GM18502 (cell line): ENCODE results near the gene ABLIM2.

Source experiments
- ATAC-seq: cut with Tn5 transposase; IDR thresholded peaks from one replicate; pipeline ENCODE4 v1.9.1; 2021; ENCODE audit warnings: mild to moderate bottlenecking; ENCODE audit not compliant: unreplicated experiment, poor library complexity

ABLIM2 gene

DNA sequence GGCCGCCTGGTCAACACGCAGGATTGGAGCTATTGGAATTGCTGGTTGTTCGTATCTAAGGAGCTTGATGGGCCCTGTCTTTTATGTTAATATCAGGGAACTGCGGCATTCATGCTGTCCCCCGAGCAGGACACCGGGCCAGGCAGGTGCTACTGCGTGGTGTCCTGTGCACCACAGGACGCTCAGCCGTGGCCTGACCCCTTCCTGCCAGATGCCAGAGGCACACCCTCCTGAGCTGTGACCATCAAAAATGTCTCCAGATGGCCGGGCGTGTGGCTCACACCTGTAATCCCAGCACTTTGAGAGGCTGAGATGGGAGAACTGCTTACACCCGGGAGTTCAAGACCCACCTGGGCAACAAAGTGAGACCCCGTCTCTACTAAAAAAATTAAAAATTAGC is 32.1 kb downstream of the ABLIM2 start:
- ATAC-seq = no peak

DNA sequence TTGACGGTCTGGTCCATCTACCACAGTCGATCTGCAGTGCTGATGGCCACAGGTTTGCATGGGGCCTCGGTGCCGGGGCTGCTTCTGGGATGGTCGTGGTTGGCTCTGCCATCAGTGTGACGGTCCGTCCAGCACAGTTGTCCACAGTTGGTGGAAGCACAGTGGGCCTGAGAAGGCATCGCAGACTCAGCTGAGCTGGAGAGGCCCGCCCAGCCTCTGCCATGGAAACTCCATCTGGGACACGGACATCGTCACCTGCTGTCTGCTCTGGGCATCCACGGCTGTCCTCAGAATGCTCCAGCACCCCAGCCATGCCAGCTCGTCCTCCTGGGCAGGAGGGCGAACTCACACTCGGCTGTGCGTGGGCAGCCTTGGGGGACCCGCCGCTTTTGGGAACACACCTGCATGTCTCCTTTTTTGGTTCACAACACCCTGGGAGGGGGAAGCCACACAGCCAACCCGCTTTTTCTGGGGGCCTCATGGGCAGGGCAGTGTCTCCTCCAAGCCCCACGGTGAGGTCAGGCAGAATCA is 33.0 kb downstream of the ABLIM2 start:
- ATAC-seq = no peak

DNA sequence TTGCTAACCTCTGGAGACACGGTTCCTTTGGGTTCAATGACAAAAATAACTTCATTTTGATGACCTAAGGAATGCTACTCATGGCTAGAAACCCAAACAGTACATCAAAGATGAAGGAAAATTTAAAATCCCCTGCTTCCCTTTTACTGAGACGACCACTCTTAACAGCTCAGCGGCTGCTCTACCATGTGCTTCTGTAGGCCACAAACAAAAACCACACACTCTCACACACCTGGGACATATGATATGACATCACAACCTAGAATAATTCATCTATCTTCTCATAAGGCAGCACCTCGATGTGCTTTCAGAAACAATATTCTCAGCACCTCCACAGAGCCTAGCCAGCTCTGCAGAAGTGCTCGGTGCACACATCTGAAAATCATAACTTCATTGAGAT is 34.7 kb downstream of the ABLIM2 start:
- no peak for ATAC-seq

DNA sequence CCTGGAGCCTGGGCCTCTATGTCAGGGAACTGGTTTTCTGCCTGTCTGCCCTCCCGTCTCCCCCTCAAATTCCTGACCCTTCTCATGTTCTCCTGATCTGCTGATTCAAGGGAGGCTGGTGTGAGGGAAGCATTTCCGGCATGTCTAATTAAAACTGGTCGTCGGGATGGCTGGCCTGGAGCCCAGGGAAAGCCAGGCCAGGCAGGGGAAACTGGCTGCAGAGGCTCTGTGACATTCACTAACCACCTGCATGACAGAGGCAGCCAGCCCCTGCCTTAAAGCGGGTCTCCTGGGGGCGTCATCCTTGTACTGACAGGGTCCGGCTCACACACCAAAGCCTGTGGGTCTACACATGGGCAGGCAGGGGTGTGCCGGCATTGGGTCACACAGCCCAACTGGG is 35.2 kb downstream of the ABLIM2 start:
- ATAC-seq = no peak

DNA sequence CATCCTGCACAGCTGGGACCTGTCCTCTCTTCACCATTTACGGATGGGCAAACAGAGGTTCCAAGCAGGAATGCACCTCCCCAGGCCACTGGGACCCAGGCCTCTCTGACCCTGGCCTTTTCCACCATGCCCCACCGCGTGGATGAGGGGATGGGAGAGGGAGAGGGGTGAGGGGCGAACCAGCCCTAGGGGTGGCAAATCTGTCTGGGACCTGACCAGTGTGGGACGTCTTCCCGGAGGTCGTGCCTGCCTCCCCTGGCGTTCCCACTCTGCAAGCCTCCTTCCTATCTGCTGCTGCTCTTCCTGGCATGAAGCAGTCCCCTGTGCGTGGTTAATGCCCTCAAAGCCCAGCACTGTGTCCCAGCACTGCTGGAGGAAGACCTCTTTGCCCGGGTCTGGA is 35.9 kb downstream of the ABLIM2 start:
- no peak for ATAC-seq

DNA sequence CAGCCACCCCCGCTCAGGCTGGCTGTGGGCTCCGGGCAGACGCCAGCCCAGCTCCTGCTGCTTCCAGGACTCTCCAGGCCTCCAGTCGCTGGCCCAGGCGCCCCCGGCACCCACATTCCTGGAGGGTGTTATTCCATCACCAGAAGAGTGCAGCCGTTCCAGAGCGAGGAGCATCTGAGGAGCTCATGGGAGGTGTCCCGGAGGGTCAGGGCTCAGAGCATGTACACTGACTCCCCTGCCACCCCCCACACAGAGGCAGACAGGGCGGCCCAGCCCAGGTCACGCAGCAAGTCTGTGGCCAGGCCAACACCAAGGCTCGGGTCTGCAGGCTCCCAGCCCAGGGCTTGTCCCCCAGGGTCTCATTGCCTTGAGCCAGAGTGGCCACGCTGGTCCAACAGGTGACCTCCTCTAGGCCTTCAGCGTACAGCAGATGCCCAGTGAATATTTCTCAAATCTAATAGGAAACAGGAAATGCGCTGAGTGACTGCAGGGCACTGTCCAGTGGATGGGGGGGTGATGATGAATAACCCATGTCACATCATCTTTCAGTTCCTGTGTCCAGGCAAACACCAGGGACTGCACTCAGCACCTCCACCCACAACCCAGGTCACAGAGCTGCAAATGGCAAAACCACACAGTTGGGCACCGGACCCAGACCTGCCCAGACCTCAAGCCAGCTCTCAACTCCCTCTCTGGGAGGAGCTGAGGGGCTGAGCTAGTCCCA is 37.2 kb downstream of the ABLIM2 start:
- no peak for ATAC-seq

DNA sequence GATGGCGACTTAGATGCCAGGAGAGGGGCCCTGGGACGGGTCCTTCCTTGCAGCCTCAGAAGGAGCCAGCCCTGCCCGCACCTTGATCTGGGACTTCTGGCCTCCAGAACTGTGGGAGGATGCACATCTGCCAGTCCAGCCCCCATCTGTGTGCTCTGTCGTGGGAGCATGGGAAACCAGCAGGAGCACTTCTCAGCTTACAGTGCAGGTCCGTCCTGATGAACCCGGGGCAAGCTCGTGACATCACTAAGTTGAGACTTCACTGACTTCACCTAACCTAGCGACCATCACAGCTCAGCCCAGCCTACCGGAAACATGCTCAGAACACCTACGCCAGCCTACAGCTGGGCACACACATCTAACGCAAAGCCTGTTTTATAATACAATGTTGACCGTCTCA is 38.1 kb downstream of the ABLIM2 start:
- ATAC-seq = no peak

DNA sequence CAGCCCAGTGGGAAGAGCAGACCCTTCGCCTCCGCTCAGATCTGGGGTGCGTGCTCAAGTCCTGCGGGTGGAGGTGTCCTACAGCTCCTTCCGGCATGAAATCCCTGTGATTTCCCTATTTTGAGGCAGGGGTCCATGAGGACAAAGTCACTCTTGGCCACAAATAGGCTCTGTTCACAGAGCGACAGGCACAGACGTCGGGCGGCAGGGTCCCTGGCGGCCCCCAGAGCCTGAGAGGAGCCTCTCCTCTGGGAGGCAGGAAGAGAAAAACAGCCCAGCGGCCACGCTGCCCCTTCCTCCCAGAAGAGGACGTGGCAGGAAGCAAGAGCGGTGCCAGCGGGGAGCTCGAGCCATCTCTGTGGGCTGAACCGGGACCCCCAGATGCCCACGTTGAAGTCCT is 38.7 kb downstream of the ABLIM2 start:
- ATAC-seq = no peak

DNA sequence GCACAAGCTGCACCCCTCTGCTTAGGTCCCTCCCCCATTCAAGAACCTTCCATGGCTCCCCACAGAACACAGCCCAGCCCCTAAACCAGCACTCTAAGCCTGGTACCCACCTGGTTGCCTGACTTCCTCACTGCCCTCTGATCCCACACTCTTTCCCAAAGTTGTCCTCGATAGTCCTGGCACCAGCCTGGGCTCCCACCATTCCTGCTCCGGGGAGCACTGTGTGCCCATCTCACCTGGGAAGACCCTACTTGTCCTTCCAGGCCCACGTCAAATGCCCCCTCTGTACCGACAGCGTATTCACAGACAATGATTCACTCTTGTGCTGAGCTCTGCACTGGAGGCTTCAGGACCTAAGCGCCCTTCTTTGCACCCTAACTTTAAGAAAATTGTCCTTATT is 40.1 kb downstream of the ABLIM2 start:
- no peak for ATAC-seq

DNA sequence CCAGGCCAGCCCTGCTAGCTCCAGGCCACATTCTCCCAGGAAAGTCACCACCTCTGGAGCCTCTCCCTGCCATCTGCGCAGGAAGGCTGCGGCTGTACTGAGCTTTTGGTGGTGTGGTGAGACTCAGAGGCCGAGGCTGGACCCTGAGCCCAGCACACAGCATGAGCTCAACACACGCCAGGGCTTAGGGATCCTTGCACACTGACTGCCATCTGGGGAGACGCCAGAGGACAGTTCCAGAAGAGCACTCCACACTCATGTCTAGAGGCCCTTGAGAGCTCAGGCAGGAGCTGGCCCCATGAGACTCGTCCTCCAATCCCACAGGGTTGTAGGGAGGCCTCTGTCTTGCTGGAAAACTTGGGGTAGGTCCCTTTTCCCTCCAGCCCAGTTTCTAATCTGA is 40.6 kb downstream of the ABLIM2 start:
- ATAC-seq = no peak

DNA sequence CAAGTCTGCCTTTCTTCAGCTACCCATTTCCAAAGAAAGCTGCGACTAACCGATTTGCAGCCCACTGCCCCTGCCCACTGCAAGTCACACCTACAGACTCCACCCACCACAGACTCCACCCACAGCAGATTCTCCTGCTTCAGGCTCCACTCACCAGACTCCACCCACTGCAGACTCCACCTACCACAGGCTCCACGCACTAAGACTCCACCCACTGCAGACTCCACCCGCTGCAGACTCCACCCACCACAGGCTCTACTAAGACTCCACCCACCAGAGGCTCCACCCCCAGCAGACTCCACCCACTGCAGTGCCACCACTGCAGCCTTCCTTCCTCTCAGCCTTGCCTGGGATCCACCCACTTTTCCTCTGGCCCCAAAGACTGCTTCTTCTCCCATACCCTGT is 41.3 kb downstream of the ABLIM2 start:
- ATAC-seq = peak; percentile 66

DNA sequence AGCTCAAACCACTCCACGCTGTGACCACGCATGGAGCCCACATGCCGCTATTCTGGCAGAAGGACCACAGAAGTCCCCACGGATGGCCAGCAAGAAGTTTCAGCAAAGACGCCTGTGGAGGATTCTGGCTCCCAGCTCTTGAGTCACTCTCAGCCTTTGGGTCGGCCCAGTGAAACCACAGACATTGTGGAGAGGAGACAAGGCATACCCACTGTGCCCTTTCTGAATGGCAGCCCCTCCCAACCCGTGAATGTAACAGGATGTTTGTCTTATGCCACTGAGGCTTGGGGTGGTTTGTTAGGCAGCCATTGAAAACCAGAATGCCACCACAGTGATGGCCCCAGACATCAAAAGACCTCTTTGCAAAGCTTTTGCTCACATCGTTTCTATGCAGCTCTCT is 42.7 kb downstream of the ABLIM2 start:
- ATAC-seq = no peak

DNA sequence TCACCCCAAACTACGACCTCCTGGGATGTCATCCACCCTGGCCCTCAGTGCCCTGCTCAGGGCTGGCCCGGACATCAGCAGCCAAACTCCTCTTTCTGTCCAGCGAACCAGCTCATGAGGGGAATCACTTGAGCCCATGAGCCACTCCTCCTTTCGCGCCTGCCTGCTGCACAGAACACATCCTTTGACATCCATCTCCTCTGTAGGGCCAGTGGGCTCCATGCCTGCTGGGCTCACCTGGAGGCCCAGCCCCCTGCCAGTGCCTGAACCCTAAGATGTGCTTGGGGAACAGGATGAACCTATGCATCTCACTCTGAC is 43.5 kb downstream of the ABLIM2 start:
- no peak for ATAC-seq

DNA sequence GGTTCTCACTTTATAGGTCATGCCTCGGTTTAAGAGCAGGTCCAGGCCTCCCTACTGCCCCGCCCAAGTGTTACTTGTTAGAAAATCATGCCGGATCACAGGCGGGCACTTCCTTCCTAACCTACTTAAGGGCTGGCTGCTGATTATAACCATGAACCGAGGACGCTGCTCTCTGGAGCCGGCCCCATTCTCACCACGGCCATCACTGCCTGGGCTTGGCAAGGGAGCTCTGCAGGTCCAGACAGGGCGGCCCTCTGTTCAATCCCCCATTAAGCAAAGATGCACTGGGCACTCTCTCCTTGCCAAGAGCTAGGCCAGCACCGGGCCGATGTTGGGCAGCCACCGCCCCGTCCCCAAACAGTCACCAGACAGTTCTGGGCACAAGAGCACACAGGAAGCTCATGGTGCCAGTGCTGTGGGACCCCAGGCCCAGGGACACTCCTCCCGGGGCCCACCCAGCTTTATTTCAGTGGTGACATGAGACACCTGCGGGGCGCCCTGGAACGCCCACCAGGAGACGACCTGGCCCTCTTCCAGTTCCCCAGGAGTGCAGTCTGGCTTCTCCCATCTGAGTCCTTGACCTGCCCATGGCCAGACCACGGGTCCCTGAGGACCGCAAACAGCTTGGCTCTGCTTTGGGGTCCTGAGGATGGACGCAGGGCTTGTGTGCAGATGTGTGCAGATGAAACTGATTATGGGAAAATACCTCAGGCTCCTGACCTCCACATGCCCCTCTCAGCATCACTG is 44.0 kb downstream of the ABLIM2 start:
- no peak for ATAC-seq

DNA sequence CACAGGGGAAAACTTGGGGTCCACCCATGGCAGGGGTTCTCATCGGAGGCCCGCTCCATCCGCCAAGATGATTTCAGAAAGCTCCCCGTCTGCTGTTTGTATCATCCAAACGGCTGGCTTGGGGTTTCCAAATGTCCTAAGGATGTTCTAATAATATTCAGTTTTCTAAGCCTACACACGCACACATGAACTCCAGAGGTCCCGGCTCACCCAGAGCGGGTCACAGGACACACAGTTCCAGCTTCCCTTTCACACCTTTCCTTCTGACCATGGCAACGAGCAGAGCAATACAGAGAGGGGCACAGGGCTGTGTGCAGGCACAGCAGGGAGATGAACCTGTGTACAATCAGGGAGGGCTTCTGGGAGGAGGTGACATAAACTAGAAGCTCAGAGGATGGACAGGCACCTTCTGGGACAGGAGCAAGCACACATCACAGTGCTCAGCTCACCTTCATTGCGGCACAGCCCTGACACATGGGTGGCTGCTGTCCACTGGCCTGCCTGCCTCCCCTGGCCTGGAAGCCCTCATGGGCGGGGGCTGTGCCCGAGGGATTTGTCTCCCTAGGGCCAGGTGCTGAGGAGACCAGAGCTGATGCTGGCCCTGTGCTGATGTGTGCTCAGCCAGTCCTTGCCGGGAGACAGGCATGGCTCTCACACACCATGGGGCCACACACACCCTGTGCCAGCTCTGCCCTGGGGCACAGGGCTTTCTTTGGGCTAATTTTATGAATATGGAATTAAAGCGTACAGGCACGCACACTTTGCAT is 44.8 kb downstream of the ABLIM2 start:
- no peak for ATAC-seq

DNA sequence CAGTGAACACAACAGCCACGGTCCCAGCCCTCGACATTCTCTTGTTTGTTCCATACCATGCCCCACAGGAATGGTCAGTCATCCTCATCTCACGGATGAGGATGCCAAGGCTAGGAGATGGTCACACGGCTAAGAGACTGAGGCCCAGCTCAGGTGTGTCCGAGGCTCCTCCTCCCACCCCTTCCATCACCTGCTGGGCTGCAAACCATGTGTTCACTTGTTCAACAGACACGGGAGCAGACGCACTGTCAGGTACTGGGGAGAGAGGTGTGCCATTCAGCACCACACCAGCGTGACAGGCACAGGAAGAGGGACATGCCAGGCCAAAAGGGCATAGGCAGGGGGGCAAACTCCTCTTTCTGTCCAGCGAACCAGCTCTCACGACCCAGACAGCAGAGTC is 45.9 kb downstream of the ABLIM2 start:
- no peak for ATAC-seq

DNA sequence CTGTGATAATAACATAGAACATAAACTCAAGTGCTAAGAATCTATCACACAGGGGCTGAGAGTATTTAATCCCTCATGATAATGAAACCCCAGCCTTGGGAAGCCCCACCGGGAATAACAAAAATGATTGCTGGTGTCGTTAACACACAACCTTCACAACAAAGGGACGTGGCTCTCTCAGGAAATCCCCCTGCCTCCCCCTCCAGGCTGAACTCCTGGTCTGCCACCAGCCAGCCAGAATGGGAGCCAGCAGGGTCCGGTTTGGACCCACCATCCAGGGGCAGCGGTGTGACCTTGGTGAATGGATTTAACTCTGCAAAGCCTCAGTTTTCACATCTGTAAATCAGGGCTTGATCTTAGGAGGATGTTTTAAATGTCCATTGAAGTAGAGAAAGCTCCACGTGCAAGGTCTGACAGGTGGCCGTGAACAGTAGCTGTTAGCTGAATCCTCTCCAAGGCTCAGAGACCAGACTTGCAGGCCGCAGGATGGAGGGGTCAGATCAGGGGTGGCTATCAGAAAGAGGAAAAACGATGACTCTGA is 46.5 kb downstream of the ABLIM2 start:
- no peak for ATAC-seq

DNA sequence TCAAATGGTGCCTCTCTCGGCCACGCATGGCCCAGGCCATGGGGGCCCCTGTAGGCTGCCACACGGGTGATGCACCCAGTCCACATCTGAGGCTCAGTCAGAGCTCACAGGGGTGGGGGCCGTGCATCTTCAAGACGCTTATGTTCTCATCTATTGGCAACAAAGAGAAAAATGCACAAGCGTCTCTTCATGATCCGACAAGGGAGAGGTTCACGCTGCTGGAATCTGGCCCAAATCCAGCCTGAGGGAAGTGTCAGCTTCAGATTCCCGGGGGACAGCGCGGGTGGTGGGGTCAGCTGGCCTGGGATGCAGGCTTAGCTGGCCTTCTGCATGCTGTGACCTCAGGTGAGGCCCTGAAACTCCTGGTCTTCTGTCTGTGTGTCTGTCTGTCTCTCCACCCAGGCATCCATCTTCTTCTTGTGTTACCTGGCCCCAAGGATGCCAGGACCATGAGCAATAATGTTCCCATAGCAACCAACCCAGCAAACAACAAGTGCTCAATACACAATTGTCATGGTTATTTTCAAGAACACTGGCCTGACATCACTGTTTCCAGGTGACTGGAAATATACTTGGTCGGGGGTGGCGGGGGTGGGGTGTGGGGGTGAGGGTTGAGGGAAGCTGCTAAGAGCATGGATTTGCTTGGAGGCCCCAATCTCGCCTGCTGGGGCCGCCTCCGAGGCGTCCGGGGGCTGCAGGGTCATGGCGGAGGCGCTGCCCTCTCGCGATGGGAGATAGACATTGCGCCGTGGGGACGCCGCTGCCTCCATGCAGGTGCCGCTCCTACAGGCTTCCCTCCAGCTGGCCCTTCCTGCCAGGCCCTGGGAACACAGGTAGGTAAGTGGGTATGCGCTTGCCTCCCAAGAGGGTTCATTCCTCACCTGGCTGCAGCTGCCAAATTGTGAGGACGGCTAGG is 48.3 kb downstream of the ABLIM2 start:
- ATAC-seq = no peak

DNA sequence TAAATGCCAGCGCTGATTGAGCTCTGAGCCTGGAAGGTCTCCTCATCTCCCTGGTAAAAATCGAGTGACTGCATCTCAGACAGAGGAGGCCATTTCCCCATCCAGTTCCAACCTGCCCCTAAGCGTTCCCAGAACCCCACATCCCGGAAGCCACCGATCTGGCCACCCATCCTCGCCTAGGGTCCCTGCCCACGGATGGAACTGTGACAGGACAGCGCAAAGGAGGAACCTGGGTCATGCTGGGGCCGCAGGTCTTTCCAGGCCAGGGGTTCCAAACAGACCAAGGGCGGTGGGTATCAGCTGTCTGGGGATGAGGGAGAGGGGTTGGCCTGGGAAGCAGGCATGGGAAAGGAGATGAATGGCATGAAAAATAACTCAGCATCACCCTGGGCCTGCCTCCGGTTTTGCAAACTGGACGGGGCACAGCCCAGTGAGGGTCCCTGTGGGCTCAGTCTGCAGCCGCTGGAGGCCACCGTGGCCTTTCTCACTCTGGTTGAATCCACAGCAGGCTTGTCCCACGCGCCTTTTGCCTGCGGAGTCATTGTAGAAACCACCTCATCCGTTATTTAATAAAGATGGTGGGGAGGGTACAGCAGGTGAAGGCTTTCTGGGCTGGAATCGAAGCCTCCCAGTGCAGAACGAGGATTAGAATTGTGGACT is 49.1 kb downstream of the ABLIM2 start:
- ATAC-seq = no peak
